K562 (cell line): Measurements from ENCODE around the gene C19orf67. TPM values are rescaled to one million over a fixed set of nuclear protein-coding genes. Genes with fewer than 3 reads are reported as not detected.
A peak's percentile ranks its signal among the peaks of the same experiment; 100 is the strongest.

Source experiments
- CHD7 ChIP-seq: fragments of 200-600 bp; sonication (generic); IDR thresholded peaks from one replicate; pipeline ENCODE4 v1.6.1; 2012; ENCODE audit warnings: mild to moderate bottlenecking, low read depth, low read length, inconsistent platforms
- ELF4 ChIP-seq: fragments of 450-650 bp; formaldehyde crosslinking; IDR thresholded peaks from 2 replicates; pipeline ENCODE4 v1.4.0; 2022; ENCODE audit warnings: missing genetic modification characterization
- HNRNPLL ChIP-seq: fragments of 200-400 bp; formaldehyde crosslinking; IDR thresholded peaks from 2 replicates; pipeline ENCODE4 v1.6.1; 2017; ENCODE audit warnings: low read length, low read depth, mild to moderate bottlenecking; ENCODE audit not compliant: poor library complexity, severe bottlenecking
- NFE2L1 ChIP-seq: fragments of 450-650 bp; IDR thresholded peaks from 2 replicates; pipeline ENCODE4 v1.6.1; 2016; ENCODE audit warnings: missing genetic modification characterization, low read depth, mild to moderate bottlenecking, missing compliant biosample characterization, moderate library complexity, borderline replicate concordance
- NR2C2 ChIP-seq, 2 experiments: fragments of 200-800 bp in 1 of 2; sonication (Bioruptor generic) in 1 of 2; sonication (generic) in 1 of 2; formaldehyde crosslinking in 1 of 2; IDR thresholded peaks; 2 replicates each; pipeline versions ENCODE4 v1.6.1 to v1.8.0; 2016 to 2022; ENCODE audit warnings: mild to moderate bottlenecking in 1 of 2, missing compliant biosample characterization in 1 of 2, missing genetic modification characterization in 1 of 2, missing genetic modification reagents in 1 of 2
- SNIP1 ChIP-seq: fragments of 450-650 bp; IDR thresholded peaks from 2 replicates; pipeline ENCODE4 v1.7.1; 2017; ENCODE audit warnings: low read depth, mild to moderate bottlenecking
- SREBF2 ChIP-seq: sonication (generic); formaldehyde crosslinking; IDR thresholded peaks from 2 replicates; pipeline ENCODE4 v1.4.0; 2020; ENCODE audit warnings: mild to moderate bottlenecking, missing genetic modification reagents
- ZNF12 ChIP-seq: sonication (generic); formaldehyde crosslinking; IDR thresholded peaks from 2 replicates; pipeline ENCODE4 v1.4.0; 2020; ENCODE audit warnings: mild to moderate bottlenecking, missing genetic modification reagents
- ZNF23 ChIP-seq: fragments of 250-450 bp; sonication (Bioruptor Pico); IDR thresholded peaks from 2 replicates; pipeline ENCODE4 v1.4.0; 2020; ENCODE audit warnings: mild to moderate bottlenecking
- ZNF239 ChIP-seq: fragments of 250-450 bp; sonication (Bioruptor Pico); IDR thresholded peaks from 2 replicates; pipeline ENCODE4 v1.4.0; 2020; ENCODE audit warnings: mild to moderate bottlenecking
- ZNF280A ChIP-seq: fragments of 450-650 bp; IDR thresholded peaks from 2 replicates; pipeline ENCODE4 v1.6.1; 2018; ENCODE audit warnings: mild to moderate bottlenecking, low read depth; ENCODE audit not compliant: partially characterized antibody
- polyA plus RNA-seq, 8 experiments: library from polyadenylated mRNA; depleted of rRNA in 4 of 8; stranded (reverse) in 5 of 8; unstranded in 3 of 8; fragments of >200 nt; fragmentation: Nextera tagmentation in 2 of 8; fragmentation: Illumina TruSeq in 1 of 8; extraction: Ambion mirVana in 2 of 8; extraction: Trizol in 1 of 8; gene quantifications; 2 replicates each; pipeline versions ENCODE4 v1.2.1 to v1.2.3, GENCODE V29; 2011 to 2014; ENCODE audit warnings: inconsistent platforms in 1 of 8, missing spikeins in 1 of 8
- total RNA-seq, 7 experiments: library from RNA; depleted of rRNA in 6 of 7; stranded (reverse); fragments of >200 nt in 6 of 7; fragmentation: Illumina TruSeq in 2 of 7; extraction: Trizol in 2 of 7; gene quantifications; 2 replicates each; pipeline versions ENCODE4 v1.2.1 to v1.2.3, GENCODE V29; 2011 to 2021; ENCODE audit warnings: low replicate concordance in 1 of 7
- TF ChIP-seq, protein P1 (sequence below): fragments of 250-450 bp; sonication (Bioruptor Pico); IDR thresholded peaks from 2 replicates; pipeline ENCODE4 v1.8.0; 2021; ENCODE audit warnings: mild to moderate bottlenecking, moderate library complexity

C19orf67 gene
- total and polyA plus RNA-seq, 9 of the 15 experiments (the other 6 are each of a cell fraction or from before 2014, with no cell fraction given) = 0.29 to 1.8 (median 0.51) TPM; not detected in 3

DNA sequence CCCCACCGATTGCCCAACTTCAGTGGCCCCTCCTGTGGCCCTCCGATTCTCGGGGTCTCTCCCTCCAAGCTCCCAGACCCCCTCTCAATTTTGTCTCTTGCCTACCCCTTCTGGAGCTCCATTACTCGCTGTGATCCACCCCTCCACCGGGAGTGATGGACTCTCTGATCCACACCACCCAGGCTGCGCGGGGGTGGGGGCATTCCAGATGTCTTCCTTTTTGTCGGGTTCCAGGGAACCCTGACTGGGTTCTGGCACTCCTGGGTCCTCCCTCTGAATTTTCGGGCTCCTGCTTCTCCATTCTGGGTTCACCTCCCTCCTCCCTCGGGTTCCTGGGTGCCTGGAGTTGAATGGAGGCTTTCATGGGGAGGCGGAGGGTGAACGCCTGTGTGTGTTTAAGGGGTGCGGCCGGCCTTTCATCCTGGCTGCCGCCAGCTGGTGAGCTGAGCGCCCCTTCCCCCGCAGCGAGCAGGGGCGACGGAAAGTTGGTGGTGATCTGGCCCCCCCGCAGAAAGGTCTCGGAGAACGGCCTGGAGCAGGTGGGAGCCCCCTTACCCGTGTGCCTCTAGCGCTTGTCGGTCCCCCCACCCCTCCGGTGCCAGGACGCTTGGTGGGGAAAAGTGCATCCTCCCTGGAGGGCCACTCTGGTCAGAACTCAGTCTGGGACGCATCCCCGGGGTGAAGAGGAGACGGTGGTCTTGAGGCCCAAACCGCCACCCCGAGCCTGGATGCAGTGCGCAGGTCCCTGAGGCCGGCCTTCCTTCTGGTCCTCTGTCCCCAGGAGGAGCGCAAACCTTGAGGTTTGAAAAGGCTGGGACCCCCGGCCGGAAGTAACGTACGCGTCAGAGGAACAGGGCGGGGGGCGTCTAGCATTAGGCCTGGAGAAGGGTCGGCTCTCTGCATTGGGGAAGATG lies 11.4 kb downstream of the C19orf67 start (continued):
- TF ChIP-seq NR2C2 (CRISPR knock-in tag; IDR thresholded peaks at IDR 0.05) = no peak
- TF ChIP-seq NR2C2 (tag; IDR thresholded peaks at IDR 0.05) = no peak
- TF ChIP-seq HNRNPLL = peak; percentile 85
- TF ChIP-seq ELF4 (CRISPR knock-in tag) = no peak
- TF ChIP-seq SNIP1 = no peak
- no peak for TF ChIP-seq CHD7
- no peak for TF ChIP-seq ZNF12 (CRISPR knock-in tag)
- TF ChIP-seq, protein P1, sequence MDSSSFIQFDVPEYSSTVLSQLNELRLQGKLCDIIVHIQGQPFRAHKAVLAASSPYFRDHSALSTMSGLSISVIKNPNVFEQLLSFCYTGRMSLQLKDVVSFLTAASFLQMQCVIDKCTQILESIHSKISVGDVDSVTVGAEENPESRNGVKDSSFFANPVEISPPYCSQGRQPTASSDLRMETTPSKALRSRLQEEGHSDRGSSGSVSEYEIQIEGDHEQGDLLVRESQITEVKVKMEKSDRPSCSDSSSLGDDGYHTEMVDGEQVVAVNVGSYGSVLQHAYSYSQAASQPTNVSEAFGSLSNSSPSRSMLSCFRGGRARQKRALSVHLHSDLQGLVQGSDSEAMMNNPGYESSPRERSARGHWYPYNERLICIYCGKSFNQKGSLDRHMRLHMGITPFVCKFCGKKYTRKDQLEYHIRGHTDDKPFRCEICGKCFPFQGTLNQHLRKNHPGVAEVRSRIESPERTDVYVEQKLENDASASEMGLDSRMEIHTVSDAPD (CRISPR knock-in tag) = no peak
- no peak for TF ChIP-seq ZNF280A
- TF ChIP-seq ZNF23 = no peak
- no peak for TF ChIP-seq SREBF2
- no peak for TF ChIP-seq NFE2L1 (tag)
- no peak for TF ChIP-seq ZNF239 (CRISPR knock-in tag)
